H1 (cell line): ENCODE results near the gene ADARB2. TPM values are rescaled to one million over a fixed set of nuclear protein-coding genes. Genes with fewer than 3 reads are reported as not detected.

Experiments used
- RNF2 ChIP-seq: fragments of 200-900, 300-1000 bp; sonication (generic); IDR thresholded peaks from 2 replicates; pipeline ENCODE4 v1.7.1; 2016; ENCODE audit warnings: borderline replicate concordance, low read depth, mild to moderate bottlenecking, antibody characterized with exemption, low read length; ENCODE audit not compliant: poor library complexity, severe bottlenecking; ENCODE audit errors: missing control alignments
- SAP30 ChIP-seq: fragments of 300-600 bp; sonication (generic); IDR thresholded peaks from 2 replicates; pipeline ENCODE4 v1.7.1; 2012; ENCODE audit warnings: low read length, moderate library complexity, mild to moderate bottlenecking, inconsistent platforms; ENCODE audit not compliant: insufficient read depth, insufficient replicate concordance
- polyA plus RNA-seq, 7 experiments: library from polyadenylated mRNA; depleted of rRNA in 3 of 7; stranded (reverse) in 5 of 7; unstranded in 2 of 7; fragments of >200 nt in 5 of 7; fragments of 200-250 nt in 2 of 7; gene quantifications; 1 replicate in 5 of 7; 2 replicates in 1 of 7; 4 replicates in 1 of 7; pipeline versions ENCODE4 v1.2.1 to v1.2.3, GENCODE V29; 2011 to 2013; ENCODE audit warnings: missing spikeins in 2 of 7, mixed read lengths in 2 of 7
- total RNA-seq: library from RNA; stranded (reverse); fragmentation: NEBNext Ultra II Directional; extraction: Animal tissue kit (Norgen Biotek cat#: 25700); gene quantifications from 2 replicates; pipeline ENCODE4 v1.2.1, GENCODE V29; 2021

ADARB2 gene
- total and polyA plus RNA-seq, 2 of the 8 experiments (the other 6 are each of a cell fraction or from before 2014, with no cell fraction given) = 2.2 to 2.8 TPM

- no peak for TF ChIP-seq SAP30
- TF ChIP-seq RNF2 = no peak
- TF ChIP-seq, all 59 proteins: peak for 0
Measured at GRCh38 chr10:1328161-1328823, 409.0 kb downstream of the ADARB2 start (continued).
